ENCODE measurements around the gene FBXO27. TPM values are rescaled to one million over a fixed set of nuclear protein-coding genes. Genes with fewer than 3 reads are reported as not detected.
"Not testable (repeated sequence)": the region's sequence is repeated elsewhere in the genome, so short reads cannot be mapped to it uniquely, and the experiment has no call there.

FBXO27 gene
- total and polyA plus RNA-seq, 7 donors, result 0.03 to 10.7 (median 0.77) TPM

DNA sequence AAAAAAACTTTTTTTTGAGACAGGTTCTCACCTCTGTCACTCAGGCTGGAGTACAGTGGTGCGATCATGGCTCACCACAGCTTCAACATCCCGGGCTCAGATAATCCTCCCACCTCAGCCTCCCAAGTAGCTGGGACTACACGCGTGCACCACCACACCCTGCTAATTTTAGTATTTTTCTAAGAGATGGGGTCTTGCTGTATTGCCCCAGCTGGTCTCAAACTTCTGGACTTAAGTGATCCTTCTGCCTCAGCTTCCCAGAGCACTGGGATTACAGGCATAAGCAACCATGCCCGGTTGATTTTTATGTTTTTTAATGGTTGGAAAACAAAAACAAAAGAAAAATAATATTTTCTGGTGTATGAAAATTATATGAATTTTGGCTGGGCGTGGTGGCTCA is 42.6 kb upstream of the FBXO27 start:
- no peaks in the 10 kb centered on the region for H3K36me3 ChIP-seq (ENCODE audit: insufficient read depth in 1 of 2, low read depth in 1 of 2)
- TF ChIP-seq, protein P1, sequence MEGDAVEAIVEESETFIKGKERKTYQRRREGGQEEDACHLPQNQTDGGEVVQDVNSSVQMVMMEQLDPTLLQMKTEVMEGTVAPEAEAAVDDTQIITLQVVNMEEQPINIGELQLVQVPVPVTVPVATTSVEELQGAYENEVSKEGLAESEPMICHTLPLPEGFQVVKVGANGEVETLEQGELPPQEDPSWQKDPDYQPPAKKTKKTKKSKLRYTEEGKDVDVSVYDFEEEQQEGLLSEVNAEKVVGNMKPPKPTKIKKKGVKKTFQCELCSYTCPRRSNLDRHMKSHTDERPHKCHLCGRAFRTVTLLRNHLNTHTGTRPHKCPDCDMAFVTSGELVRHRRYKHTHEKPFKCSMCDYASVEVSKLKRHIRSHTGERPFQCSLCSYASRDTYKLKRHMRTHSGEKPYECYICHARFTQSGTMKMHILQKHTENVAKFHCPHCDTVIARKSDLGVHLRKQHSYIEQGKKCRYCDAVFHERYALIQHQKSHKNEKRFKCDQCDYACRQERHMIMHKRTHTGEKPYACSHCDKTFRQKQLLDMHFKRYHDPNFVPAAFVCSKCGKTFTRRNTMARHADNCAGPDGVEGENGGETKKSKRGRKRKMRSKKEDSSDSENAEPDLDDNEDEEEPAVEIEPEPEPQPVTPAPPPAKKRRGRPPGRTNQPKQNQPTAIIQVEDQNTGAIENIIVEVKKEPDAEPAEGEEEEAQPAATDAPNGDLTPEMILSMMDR (IDR thresholded peaks at IDR 0.05), result no peak
- intact Hi-C loops (cut with DNase I), result no loop called here
- no peaks in the 10 kb centered on the region for H3K9me3 ChIP-seq
- DNase-seq, result no peak
- no peak overlapping the region for H3K4me3 ChIP-seq
- 85 to 90% (median 89%) methylated on average over 6 of the region's 6 CpGs for WGBS, 3 donors
- H3K27me3 ChIP-seq (ENCODE audit: insufficient read depth in 3 of 3, low read length in 2 of 3), result peaks cover 0 to 22% (median 9%) of the 10 kb centered on the region in 3 donors
- H3K27ac ChIP-seq, result no peak overlapping the region
- no peak for ATAC-seq
- H3K4me1 ChIP-seq, result no peaks in the 10 kb centered on the region

DNA sequence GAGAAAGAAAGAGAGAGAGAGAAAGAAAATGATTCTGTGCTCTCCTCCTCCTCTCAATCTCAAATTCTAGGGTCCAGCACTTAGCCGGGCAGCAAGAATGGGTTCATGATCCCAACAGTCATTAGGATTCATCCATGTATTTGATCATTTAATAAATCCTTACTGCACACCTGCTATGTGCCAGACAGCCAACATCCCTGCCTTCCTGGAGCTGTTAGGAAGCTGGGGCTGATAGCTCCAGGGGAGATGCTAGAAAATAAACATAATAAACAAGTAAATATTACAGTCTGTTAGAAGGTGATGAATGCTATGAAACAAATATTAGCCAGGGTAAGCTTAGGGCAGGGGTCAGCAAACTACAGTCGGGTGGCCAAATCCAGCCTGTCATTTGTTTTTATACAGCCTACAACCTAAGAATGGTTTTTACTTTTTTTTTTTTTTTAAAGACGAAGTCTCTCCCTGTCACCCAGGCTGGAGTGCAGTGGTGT is 41.9 kb upstream of the FBXO27 start:
- TF ChIP-seq, protein P1 (IDR thresholded peaks at IDR 0.05), result no peak
- intact Hi-C loops (cut with DNase I), result no loop called here
- Histone ChIP-seq H3K9me3 (no peaks in the 10 kb centered on the region), H3K4me1 (no peaks in the 10 kb centered on the region), H3K27ac (no peak overlapping the region), H3K27me3 (ENCODE audit: insufficient read depth in 3 of 3, low read length in 2 of 3) (peaks cover 0 to 16% (median 9%) of the 10 kb centered on the region in 3 donors), H3K4me3 (no peak overlapping the region), H3K36me3 (ENCODE audit: insufficient read depth in 1 of 2, low read depth in 1 of 2) (no peaks in the 10 kb centered on the region)
- ATAC-seq (no peak), DNase-seq (no peak)
- WGBS, 3 donors, result 45 to 51% (median 49%) methylated on average over 3 of the region's 3 CpGs

DNA sequence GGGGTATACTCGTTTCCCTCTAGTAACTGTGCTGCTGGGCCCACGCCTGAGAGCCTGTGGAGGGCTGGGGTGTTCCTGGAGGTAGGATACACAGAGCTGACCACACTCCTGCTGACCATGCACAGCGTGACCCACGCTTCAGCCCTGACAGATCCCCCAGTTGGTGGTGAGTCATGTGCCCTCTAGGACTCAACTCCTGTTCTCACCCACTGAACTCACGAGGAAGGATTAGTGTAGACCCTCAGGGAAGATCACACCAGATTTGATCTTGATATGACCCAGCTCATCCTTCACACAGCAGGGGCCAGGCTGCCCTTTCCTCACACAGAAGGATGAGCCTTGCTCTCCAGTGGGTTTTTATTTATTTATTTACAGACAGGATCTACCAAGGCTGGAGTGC is 38.5 kb upstream of the FBXO27 start:
- peaks cover 0 to 7% (median 3%) of the 10 kb centered on the region in 3 donors for H3K27me3 ChIP-seq (ENCODE audit: insufficient read depth in 3 of 3, low read length in 2 of 3)
- no peaks in the 10 kb centered on the region for H3K4me1 ChIP-seq
- H3K9me3 ChIP-seq, result no peaks in the 10 kb centered on the region
- no peak for ATAC-seq
- TF ChIP-seq, protein P1 (IDR thresholded peaks at IDR 0.05), result no peak
- no peak for DNase-seq
- no peaks in the 10 kb centered on the region for H3K36me3 ChIP-seq (ENCODE audit: insufficient read depth in 1 of 2, low read depth in 1 of 2)
- intact Hi-C loops (cut with DNase I), result no loop called here
- WGBS, 3 donors, result 78 to 88% (median 78%) methylated on average over 5 of the region's 5 CpGs
- H3K4me3 ChIP-seq, result no peak overlapping the region
- H3K27ac ChIP-seq, result no peak overlapping the region

DNA sequence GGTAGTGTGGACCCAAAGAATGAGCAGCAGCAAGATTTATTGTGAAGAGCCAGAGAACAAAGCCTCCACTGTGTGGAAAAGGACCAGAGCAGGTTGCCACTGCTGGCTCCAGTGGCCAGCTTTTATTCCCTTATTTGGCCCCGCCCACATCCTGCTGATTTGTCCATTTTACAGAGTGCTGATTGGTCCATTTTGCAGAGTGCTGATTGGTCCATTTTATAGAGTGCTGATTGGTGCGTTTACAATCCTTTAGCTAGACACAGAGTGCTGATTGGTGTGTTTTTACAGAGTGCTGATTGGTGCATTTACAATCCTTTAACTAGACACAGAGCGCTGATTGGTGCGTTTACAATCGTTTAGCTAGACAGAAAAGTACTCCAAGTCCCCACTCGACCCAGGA is 35.9 kb upstream of the FBXO27 start:
- H3K4me1 ChIP-seq; intact Hi-C loops (cut with DNase I); H3K4me3 ChIP-seq; H3K9me3 ChIP-seq; H3K27me3 ChIP-seq (ENCODE audit: insufficient read depth in 3 of 3, low read length in 2 of 3); DNase-seq; H3K27ac ChIP-seq; H3K36me3 ChIP-seq (ENCODE audit: insufficient read depth in 1 of 2, low read depth in 1 of 2); ATAC-seq: not testable (repeated sequence)
- WGBS, 3 donors, result 80 to 82% (median 81%) methylated on average over 6 of the region's 6 CpGs

DNA sequence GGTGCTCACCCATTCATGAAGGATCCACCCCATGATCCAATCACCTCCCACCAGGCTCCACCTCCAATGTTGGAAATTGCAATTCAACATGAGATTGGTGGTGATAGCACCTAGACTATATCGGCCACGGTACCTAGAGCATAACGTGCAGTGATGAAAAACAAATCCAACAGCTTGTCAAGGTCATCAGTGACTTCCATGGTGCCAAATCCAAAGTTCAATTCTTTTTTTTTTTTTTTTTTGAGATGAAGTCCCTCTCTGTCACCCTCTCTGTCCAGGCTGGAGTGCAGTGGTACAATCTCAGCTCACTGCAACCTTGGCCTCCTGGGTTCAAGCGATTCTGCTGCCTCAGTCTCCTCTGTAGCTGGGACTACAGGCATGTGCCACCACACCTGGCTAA is 34.8 kb upstream of the FBXO27 start:
- intact Hi-C loops (cut with DNase I), result no loop called here
- WGBS, 3 donors, result 79 to 88% (median 84%) methylated on average over 4 of the region's 4 CpGs
- TF ChIP-seq, protein P1 (IDR thresholded peaks at IDR 0.05), result no peak
- ATAC-seq (no peak), DNase-seq (no peak)
- Histone ChIP-seq H3K27ac (no peak overlapping the region), H3K4me3 (no peak overlapping the region), H3K4me1 (no peaks in the 10 kb centered on the region), H3K36me3 (ENCODE audit: insufficient read depth in 1 of 2, low read depth in 1 of 2) (no peaks in the 10 kb centered on the region), H3K27me3 (ENCODE audit: insufficient read depth in 3 of 3, low read length in 2 of 3) (peaks cover 0 to 9% (median 3%) of the 10 kb centered on the region in 3 donors), H3K9me3 (no peaks in the 10 kb centered on the region)
